GM18520 (cell line): ENCODE data around the gene C19orf44.
"Not testable (repeated sequence)": the region's sequence is repeated elsewhere in the genome, so short reads cannot be mapped to it uniquely, and the experiment has no call there.

Experiments
- ATAC-seq: cut with Tn5 transposase; IDR thresholded peaks from one replicate; pipeline ENCODE4 v1.9.1; 2021; ENCODE audit not compliant: unreplicated experiment

The C19orf44 gene

DNA sequence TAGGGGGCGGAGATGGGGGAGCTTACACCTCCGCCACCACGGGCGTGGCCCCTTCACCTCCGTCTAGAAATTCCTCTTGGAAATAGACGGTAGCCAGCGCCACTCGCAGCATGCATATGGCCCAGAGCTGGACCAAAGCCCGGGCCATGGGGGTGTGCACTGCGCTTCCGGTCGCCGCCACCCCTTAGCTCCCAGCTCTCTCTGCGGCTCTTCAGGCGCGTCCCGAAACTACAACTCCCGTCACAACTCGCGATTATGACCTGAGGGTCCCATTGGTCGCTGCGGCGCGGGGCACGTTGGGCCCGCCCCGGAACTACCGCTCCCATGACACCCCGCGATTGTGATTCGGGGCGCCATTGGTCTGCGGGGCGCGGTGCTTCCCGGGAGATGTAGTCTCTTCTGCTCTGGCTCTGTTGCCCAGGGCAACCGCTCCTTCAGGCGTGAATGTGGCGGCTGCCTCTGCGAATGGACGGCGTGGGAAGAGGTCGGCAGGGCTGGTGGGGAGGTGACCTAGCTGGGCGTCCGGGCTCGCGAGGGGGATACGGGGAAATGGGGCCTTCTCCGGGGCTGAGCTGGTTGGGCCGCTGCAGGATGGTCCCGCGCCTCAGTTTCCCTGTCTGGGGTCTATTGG is at the start of gene C19orf44, which contains the start of gene CALR3:
C19orf44 (plus strand) TSS at position 413 of the 631 bp plus-strand sequence. CDS start 4,399 bp downstream, outside the sequence.
CALR3 (minus strand) TSS at position 186 of the 631 bp plus-strand sequence; CDS start at position 148, 38 bp downstream.
- peak; percentile 97 for ATAC-seq

DNA sequence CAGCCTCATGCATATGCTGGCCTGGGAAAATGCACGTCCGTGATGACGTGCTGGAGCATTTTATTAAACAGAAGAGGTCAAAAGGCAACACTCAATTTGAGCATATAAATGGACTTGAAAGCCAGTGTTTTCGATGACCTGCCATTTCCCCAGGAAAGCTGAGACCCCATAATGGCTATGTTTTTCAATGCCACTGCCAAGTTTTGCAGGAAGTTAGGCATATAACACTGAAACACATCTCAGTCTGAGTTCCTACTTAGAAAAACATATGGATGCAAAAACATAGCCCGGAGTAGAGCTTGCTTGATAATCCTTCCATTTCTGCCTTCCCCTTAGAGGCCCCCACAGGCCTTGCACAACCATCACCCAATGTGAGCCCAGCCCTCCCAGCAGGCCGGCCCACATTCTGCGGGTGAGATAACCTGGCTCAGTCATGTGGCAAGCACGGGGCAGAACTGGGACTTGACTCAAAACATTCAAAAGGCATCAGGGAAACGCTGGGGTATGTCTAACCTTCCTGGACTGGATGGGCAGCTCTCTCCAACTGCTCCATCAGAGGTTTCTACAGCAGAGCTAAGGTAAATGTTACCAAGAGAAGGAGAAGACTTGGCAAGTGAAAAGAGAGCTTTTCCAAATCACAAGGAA is 49.3 kb upstream of the C19orf44 start:
- ATAC-seq, result peak; percentile 25

DNA sequence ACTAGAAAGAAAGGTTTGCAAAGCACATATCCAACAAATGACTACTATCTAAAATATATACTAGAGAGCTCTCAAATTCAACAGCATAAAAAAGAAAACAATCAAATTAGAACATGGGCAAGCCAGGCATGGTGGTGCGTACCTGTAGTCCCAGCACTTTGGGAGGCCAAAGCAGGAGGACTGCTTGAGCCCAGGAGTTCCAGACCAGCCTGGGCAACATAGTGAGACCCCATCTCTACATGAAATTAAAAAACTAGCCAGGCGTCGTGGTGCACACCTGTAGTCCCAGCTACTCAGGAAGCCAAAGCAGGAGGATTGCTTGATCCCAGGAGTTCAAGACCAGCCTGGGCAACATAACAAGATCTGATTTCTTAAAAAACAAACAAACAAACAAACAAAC is 47.3 kb upstream of the C19orf44 start:
- ATAC-seq, result not testable (repeated sequence)

DNA sequence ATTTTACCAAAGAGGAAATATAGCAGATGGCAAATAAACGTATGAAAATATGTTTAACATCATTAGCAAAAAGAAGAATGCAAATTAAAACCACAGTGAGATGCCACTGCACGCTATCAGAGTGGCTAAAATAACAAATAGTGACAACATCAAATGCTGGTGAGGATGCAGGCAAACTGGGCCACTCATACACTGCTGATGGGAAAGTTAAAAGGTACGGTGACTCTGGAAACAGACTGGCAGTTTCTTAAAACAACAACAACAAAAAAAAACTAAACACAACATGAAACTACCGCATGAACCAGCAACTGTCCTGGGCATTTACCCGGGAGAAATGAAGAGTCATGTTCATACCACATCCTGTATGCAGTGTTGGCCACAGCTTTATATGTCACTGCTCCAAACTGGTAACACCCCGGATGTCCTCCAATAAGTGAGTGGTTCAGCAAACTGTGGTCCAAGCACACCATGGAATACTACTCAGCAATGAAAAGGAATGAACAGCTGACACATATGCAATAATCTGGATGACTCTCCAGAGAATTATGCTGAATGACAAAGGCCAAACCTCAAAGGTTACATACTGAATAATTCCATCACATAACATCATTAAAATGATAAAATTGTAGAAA is 46.7 kb upstream of the C19orf44 start:
- peak; percentile 45 for ATAC-seq

DNA sequence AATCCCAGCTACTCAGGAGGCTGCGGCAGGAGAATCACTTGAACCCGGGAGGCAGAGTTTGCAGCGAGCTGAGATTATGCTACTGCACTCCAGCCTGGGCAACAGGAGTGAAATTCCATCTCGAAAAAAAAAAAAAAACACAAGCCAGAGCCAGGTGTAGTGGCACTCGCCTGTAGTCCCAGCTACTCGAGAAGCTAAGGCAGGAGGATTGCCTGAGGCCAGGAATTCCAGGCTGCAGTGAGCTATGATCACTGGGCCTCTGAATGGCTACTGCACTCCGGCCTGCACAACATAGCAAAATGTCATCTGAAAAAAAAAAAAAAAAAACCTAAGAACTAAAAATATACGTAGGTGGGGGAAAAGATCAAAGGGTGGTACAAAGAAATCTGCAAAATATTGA is 43.9 kb upstream of the C19orf44 start:
- ATAC-seq, result no peak

DNA sequence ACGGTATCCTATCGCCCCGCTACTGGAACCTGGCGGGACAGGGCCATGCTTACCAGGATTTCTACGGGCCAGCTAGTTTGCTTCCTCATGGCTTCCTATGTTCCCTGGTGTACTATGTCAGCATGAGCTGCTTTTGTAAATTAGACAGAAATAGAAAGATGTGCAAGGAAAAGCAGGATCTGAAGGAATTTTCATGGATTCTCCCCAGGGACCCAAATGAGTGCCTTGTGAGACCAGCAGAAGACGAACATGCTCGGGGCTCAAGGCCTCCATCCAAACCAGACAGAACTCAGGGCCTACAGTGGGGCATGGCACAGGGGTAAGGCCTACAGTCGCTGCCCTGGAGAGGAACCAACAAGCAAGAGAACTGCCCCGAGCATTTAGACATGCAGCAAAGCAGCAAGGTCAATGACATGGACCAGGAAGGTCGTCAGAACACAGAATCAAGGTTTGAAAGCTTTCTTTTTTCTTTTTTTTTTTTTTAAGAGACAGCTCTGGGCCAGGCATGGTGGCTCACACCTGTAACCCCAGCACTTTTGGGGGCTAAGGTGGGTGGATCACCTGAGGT is 41.8 kb upstream of the C19orf44 start:
- no peak for ATAC-seq

DNA sequence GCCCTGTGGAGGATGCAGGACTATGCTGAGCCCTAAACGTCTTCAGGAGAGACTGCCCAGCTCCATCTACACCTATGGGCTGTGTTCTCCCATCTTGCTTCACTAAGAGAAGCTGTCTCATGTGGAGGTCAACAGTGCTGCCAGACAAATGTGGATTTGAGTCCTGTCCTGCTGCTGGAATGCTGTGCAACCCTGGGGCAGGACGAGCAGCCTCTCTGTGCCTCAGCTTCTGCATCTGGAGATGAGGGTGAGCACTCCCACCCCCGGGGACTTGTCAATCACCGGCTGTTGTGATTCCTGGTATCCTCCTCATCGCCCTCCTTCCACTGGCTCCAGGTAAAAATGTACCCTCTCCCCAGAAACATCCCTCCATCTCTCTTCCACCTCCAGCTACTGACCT is 40.7 kb upstream of the C19orf44 start:
- ATAC-seq, result no peak

DNA sequence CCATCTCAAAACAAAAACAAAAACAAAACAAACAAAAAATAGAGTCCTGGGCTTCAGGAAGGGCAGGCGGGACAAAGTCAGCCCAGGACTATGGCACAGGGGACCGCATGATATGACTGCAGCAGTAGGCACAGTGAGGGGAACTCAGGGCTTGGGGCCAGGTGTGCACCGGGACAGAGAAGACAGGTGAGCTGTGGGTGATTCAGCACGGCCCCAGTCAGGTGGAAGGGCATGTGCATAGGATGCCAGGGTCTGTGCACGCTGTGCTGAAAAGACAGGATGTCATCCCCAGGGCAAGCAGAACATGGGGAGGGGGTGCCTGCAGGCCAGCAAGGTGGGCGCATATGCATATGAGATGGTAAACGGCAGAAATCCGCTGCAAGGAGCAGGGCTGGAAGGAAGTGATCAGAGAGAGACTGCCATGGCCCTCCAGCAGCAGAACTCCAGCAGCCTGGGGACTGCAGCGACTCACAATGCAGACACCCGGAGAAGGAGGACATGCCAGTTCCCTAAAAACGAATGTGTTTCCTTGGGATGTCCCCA is 39.5 kb upstream of the C19orf44 start:
- no peak for ATAC-seq

DNA sequence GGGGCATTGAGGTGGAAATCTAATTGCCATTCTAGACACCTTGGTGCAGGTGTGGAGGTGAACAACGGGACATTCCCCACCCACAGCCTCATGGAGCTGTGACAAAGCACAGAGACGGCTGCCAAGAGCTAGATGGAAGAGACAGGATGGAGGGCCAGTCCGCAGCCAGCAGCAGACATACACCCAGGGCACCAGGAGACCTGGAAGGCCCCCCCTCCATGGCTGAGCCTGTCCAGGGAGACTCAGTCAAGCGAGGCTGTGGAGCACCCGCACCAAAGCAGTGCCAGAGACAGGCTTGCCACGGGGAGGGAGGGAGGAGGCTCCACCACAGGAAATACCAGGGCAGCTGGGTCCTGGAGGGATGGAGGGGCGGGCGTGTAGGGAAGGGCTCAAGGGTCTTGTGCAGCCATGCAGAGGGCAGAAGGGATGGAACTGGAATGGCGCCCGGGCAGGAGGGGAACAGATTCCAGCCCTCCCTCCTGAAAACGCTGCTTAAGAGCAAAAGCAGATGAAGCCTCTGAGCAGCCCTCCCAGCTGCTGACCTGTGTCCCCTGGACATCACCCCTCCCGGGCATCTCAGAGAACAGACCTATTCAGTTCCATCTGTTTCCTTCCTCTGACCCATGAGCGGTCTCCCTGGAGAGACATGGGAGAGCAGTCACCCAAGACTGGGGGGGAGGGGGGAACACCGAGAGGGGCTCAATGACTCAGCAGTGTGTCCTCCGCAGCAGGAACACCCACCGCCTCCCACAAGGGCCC is 38.8 kb upstream of the C19orf44 start:
- ATAC-seq, result no peak

DNA sequence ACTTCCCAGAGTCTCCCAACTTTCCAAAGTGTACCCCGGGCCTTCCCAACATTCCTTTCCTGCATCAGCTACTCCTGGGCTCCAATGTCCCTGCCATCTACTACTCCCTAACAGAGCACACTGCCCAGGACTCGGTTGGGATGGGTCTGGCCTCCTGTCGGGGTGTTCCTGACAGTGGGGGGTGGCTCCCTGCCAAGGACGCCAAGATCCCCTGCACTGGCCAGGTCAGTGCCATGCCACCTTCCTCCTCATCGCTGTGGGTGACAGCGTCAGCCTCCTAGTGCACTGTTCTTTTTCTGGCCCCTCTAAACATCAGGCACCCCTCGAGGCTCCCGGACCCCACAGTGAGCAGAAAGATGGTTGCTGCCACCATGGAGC is 38.3 kb upstream of the C19orf44 start:
- ATAC-seq, result no peak

DNA sequence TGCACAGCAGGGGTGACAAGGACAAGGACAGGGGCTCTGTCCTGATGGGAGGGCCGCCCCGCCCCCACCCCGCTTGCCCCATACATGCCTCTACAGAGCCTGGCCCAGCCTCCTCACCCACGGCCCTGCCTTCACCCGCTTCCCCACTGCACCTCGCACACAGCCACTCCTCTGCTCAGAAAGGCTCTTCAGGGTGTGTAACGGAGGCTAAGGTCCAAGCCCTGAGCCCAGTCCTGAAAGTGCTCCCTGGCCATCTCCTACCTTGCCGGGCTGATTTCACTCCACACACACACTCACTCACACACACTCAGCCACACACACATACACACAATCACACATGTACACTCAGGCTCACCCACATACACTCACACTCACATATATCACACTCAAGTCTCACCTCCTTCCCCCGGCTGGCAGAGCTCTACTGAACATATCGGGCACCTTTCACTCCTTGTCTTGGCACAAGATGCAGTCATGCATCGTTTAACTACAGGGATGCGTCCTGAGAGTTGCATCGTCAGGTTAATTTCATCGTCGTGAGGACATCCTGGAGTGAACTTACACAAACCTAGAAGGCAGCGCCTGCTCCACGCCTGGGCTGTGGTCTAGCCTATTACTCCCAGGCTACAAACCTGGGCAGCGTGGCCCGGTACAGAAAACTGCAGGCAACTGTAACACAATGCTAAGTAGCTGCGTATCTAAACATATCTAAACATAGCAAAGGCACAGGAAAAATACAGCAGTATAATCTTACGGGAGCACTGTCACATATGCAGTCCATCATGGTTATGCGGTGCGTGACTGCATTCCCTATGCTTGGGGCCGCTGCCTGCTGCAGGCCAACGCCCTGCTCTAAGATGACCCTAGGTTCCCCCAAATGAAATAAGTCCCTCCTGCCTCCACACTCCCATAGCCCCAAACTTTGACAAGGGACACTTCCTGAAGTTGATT is 37.5 kb upstream of the C19orf44 start:
- ATAC-seq, result no peak

DNA sequence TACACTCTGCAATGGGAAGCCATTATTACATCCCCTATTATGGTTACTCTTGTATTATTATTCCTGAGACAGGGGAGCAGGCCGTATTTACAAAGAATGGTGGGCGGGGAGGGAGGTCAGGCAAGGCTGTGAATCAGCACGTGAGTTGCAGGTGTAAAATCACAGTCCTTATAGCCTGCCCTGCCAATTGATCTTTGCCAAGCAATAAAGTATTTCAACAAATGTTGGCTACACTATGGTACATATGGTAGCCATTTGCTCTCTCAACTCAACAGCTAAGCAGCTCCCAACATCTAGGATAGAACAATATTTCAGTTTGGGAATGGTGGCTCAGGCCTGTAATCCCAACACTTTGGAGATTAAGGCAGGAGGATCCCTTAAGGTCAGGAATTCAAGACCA is 36.5 kb upstream of the C19orf44 start:
- no peak for ATAC-seq

DNA sequence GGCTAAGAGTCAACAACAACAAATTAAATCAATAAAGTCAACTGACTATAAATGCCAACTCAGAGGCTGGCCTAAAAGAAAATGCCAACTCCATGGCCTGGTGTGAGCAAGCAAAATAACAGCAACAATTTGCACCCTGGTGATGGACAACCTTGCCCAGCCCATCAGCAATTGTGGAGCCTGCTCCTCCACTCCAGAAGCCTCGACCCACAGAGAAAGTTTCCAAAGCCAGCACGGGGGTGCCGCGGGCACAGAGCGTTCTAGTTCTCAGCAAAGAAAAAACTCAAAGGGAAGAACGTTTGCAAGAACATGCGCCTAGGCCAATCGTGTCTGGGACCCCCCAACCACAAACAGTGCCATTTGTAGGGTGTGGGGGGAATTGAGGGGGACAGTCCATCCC is 35.7 kb upstream of the C19orf44 start:
- no peak for ATAC-seq

DNA sequence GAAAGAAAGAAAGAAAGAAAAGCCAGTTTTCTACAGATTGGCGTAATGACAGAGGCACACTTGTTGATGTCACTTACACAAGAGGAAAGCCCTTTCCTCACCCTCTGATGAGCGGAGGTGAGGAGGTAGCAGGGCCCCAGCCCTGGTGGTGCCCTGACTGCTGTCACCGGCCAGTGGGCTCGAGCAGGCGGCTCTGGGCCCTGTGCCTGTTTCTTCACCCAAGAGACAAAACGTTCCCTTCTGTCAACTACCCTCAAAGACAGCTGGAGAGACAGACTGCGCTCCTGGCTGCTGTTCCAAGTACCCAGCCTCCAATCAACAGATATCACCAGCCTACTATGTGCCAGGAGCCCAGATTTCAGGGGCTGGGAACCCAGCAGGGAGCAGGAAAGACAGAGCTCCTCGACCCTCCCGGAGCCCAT is 34.6 kb upstream of the C19orf44 start:
- ATAC-seq, result no peak

DNA sequence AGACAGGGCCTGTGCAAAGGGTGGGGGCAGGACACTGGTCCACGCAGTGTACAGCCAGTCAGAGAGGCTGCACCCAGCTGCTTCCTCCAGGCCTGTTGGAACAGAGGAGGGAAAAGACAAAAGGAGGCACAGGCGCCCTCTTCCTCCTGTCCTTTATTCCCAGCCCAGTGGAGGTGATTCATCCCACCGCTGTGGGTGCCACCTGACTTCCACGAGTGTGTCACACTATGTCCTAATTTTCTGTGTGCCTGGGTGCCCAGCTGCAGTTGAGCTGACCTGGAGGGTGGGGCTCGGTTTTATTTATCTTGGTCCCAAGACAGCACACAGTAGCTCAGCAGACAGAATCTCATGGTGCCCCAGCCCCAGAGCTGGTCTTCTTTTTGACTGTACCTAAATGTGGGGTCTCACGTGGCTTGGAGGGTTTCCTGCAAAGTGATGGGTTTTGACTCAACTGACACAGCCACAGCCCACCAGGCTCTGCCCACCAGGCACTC is 33.4 kb upstream of the C19orf44 start:
- ATAC-seq, result no peak

DNA sequence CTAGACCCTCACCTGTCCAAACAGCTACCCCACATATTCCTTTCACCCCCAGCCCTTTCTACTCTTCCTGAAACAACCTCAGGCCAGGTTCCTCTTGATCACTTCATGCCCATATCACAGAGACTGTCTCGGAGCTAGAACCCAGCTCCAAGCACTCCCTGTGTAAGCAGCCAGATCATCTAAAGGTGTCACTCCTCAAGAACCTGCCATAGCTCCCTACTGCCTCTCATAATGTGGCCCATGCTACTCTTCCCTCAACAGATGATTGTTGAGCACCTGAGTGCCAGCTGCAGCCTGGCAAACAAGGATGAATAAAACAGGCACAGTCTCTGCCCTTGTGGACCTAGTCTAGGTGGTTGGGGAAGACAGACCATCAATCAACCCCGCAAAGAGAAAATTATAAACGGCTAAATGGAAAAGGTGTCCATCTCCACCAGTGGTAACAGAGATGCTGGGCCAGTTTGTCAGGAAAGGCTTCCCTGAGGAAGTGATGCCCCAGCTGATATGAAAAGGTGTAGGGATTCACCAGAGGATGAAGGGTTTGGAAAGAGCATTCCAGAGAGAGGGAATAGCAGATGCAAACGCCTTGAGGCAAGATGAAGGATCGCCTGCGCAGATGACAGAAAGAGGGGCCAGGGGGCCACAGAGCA is 32.7 kb upstream of the C19orf44 start:
- no peak for ATAC-seq

DNA sequence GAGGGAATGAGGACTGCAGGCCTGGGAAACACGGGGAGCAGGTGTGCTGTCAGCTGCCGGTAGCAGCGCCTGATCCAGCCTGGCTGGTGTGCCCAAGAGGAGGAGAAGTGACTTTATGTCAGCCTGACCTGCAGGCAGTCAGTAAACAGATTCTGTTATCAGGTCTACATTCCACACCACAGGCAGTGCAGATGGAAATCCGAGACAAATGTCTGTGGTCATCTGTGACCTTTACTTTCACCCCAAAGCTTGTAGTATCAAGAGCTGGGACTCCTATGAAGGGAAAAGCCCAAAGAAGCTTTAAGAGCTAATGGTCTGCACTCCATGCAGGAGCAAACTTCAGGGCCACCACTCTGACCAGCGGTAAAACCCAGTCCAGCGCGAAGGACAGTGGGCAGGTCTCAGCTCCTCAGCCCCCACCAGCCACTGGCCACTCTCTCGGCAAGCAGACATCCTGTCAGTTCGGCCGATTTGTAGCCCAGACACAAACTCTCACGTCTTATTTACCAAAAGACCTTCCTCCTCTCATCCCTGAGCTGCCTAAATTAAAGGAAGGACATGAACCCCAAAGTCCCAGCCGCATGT is 32.1 kb upstream of the C19orf44 start:
- no peak for ATAC-seq

DNA sequence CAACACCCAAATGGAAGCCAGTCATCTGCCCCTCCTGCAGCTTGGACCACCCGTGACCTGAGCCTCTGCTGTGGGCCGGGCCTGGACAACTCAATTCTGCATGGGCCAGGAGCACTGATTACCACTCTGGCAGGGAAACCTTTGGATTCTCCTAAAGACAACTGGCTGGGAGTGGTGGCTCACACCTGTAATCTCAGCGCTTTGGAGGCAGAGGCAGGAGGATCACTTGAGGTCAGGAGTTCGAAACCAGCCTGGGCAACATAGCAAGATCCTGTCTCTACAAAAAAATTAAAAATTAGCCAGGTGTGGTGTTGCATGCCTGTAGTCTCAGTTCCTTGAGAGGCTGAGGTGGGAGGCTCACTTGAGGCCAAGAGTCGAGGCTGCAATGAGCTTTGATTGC is 31.0 kb upstream of the C19orf44 start:
- no peak for ATAC-seq
